NCI-H1930 (cell line): ENCODE results near the gene C1QTNF2.

ENCODE experiments used
- DNase-seq, 2 experiments: peaks; one replicate each; lab custom pipeline; 2025; lab: John Stamatoyannopoulos, UW

The C1QTNF2 gene

DNA sequence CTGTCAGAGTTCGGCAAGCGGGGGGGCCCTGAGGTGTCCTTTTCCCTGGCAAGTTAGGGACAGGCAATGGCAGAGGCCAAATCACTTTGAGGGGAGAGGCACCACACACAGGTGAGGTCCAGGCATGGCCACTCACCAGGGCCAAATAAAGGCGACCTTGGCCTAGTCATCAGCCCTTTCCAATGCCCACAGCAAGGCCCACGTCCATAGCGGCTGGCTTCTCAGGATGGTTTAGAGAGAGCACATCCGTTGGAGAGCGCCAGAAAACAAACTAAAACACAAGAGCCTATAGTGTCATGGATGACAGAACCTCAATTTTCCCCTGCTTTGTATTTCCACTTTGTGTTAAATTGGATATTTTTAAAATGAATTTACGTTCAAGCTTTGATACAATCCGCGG is 65.1 kb downstream of the C1QTNF2 start:
- DNase-seq: no peak

DNA sequence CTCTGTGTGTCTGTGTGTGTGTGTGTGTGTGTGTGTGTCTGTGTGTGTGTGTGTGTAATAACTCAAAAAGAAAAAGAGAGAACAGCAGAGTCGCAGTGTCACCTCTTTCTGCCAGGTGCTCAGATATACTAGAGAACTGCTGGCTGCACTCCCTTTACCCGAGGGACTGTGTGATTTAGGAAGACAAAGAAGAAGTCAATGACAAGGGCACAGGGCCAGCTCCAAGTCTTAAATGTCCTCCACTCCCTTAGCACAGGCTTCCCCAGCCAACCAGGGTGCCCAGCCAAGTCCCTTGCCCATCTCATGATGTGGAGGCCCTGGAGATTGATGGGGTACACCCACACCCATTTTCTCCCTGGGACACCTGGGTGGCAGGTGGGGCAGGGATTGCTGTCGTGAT is 66.7 kb downstream of the C1QTNF2 start:
- no peak for DNase-seq

DNA sequence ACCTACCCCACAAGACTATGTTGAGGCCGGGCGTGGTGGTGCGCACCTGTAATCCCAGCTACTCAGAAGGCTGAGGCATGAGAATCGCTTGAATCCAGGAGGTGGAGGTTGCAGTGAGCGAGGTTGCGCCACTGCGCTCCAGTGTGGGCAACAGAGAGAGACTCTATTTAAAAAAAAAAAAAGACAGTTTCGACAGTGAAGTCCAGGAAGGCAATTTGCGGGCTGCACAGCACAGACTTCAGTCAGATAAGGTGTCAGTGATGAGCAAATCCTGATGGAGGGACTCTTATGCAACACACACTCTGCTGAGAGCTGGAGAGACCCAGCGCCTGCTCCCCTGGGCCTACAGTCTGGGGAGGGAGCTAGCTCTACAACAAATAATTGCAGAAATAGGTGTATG is 72.2 kb downstream of the C1QTNF2 start:
- no peak for DNase-seq

DNA sequence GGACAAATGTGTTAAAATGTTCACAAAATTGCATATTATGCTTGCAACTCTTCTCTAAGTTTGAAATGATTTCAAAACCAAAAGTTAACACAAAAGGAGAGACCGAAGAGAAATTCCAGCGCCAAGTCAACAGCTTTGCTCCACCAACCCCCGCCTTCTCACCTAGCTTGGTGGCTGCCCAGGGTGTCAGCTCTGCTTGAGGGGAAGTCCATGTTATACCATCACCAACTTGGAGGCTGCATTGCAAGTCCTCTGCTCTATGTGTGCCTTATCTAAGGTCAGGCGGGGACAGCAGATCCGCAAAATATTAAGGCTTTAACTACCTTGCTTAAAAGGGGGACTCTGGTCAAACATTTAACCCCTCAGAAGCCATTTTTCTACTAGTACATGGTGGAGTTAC is 72.7 kb downstream of the C1QTNF2 start:
- no peak for DNase-seq
